SK-N-MC (cell line): ENCODE results near the gene SLAMF8.

Source experiments
- EZH2 ChIP-seq: fragments of 200-600 bp; sonication (generic); IDR thresholded peaks from one replicate; pipeline ENCODE4 v1.6.1; 2017; ENCODE audit warnings: antibody characterized with exemption
- FOXP2 ChIP-seq: optimal IDR thresholded peaks from 2 replicates; pipeline ENCODE3; 2011; ENCODE audit warnings: mild to moderate bottlenecking, moderate library complexity; ENCODE audit not compliant: insufficient read depth; ENCODE audit errors: extremely low read length, control extremely low read depth
- POLR2AphosphoS5 ChIP-seq: IDR thresholded peaks from 2 replicates; pipeline ENCODE4 v1.6.1; 2012; ENCODE audit warnings: mild to moderate bottlenecking, low read depth, low read length, borderline replicate concordance

DNA sequence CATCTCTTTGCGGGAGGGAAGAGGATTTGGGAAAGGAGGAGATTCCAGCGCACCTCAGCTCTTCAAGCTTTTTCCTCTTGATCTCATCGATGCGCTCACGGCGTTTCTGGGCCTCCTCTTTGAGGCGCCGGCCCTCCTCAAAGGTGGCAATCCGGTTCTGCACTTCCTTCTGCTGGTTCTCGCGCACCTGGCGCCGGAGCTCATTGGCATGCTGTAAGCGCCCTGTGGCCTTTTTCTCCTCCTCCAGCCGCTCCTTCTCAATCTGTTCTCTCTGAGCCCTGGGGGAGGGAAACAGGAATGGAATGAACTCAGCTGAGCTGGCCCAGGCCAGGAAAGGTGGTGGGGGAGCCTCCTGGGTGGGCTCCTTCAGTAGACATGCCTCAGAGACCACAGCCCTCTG is 46.2 kb downstream of the SLAMF8 start:
- no peak for TF ChIP-seq FOXP2
- TF ChIP-seq POLR2AphosphoS5, result no peak
- no peak for TF ChIP-seq EZH2
